ENCODE data around the gene FN3K.

The FN3K gene

DNA sequence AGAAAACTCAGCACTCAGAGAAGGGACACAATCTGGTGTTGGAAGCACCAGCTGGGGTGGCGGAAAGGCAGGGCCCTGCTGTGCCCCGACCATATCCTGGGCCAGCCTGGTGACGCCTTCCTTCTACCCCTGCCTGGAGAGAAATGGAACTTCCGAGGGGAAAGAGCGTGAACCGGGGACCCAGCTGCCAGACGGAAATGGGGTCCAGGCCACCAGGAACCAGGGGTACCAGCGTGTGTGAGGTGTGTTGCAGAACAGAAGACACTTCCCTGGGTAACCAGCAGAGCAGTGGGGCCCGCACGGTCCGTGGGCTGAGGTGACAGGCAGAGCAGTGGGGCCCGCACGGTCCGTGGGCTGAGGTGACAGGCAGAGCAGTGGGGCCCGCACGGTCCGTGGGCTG is 43.7 kb upstream of the FN3K start:
- Histone ChIP-seq H3K4me3 (no peak overlapping the region), H3K27ac (no peak overlapping the region)
- no peak for DNase-seq (ENCODE audit: low spot score)
- no peak for TF ChIP-seq CTCF (IDR thresholded peaks at IDR 0.05)

GRCh38 chr17:82692268-82692667 is 43.1 kb upstream of the FN3K start:
- no peak overlapping the region for H3K4me3 ChIP-seq
- no peak for TF ChIP-seq CTCF (IDR thresholded peaks at IDR 0.05)
- no peak overlapping the region for H3K27ac ChIP-seq
- DNase-seq (ENCODE audit: low spot score): no peak

- H3K4me3 ChIP-seq: no peak overlapping the region
- H3K27ac ChIP-seq: no peak overlapping the region
- no peak for TF ChIP-seq CTCF (IDR thresholded peaks at IDR 0.05)
- no peak for DNase-seq (ENCODE audit: low spot score)
These were observed 42.1 kb upstream of the FN3K start for GRCh38 chr17:82693168-82693867.

DNA sequence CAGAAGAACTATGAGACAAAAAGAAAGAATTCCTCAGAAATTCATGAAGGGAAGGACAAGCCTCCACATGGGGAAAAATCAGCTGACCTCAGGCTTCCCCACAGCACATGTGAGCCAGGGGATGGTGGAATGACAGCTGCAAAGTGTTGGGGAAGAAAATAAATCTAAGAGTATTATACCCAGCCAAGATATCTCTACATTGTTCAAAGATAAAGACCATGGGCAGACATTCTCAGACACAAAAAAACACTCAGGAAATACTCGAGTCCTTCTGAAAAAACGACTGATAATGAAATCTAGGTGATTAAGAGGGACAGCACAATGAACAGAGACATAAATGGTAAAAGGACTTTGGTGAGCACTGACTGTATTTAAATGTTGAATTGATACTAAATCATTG is 40.8 kb upstream of the FN3K start:
- Histone ChIP-seq H3K27ac (no peak overlapping the region), H3K4me3 (no peak overlapping the region)
- no peak for DNase-seq (ENCODE audit: low spot score)
- TF ChIP-seq CTCF (IDR thresholded peaks at IDR 0.05): no peak

DNA sequence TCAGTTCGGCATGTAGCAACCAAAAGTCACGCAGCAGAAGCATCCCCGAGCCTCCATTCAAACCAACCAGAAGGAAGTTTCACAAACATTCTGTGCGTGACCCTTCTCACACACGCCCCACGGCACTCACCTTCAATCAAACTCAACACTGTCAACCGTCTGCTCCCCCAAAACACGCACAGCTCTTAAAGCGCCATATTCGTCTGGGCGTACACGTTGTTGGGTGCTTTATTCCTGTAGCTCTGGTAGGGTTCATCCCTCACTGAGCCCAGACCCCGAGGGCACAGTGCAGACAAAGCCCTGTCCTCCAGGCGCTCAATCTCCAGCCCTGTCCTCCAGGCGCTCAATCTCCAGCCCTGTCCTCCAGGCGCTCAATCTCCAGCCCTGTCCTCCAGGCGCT is 39.2 kb upstream of the FN3K start:
- no peak overlapping the region for H3K27ac ChIP-seq
- H3K4me3 ChIP-seq: no peak overlapping the region
- DNase-seq (ENCODE audit: low spot score): no peak
- TF ChIP-seq CTCF (IDR thresholded peaks at IDR 0.05): no peak

DNA sequence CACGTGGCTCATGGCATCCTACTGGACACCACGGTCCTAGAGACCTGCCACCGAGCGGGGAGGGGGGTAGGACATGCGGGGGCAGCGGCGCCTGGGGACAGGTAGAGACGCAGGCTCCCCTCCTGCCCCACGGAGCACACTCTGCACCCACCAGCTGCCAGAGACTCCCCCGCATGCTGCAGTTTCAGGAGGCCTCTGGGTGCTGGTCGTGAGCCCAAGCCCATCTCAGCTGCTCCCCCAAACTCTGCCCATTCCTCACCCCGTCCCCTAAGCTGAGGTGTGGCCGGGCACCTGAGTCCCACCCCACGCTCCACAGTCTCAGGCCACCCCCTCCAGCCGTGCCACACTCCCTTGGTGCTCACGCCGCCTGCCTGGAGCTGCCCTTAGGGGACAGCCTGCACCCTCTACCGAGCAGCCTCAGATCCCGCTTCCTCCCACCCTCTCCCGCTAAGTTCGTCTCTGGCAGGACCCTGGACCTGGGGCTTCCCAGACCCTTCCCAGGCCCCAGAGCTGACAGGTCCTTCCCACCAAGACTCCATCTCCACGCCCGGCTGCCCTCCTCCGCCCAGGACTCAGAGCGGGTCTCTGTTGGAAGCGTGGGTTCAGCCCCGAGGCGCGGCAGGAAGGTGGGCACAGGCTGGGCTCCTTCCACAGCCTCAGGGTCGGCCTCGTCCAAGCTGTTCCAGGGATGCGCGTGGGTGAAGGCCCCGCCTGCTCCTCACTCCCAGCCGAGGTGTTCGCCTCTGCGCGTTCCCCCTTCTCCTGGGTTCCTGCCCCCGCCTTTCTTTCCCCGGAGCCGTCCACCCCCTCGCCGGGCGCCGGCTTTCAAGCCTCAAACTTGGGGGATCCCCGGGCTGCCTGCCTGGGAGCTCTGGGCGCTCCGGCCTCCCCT is 38.3 kb upstream of the FN3K start:
- DNase-seq (ENCODE audit: low spot score): no peak
- Histone ChIP-seq H3K4me3 (peak overlapping the region; percentile 98), H3K27ac (no peak overlapping the region)
- no peak for TF ChIP-seq CTCF (IDR thresholded peaks at IDR 0.05)

DNA sequence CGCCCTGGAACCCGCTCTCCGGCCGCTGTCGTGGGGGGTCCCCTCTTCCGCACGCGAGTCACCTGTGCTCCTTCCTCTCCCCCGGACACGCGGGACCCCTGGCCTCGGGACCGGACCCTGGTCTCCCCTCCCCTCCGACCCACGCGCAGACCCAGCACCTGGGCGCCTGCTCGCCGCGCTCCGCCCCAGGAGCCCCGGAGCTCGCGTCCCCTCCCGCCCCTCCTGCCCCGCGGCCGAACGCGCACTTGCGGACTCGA is 37.7 kb upstream of the FN3K start:
- no peak for DNase-seq (ENCODE audit: low spot score)
- Histone ChIP-seq H3K4me3 (peak overlapping the region; percentile 98), H3K27ac (peak overlapping the region in 1 of 2 donors; percentile 47)
- no peak for TF ChIP-seq CTCF (IDR thresholded peaks at IDR 0.05)

All from coronary artery (tissue), 2 donors.